GM18909 (cell line): Measurements from ENCODE around the gene SLC38A3.
"Not testable (repeated sequence)": the region's sequence is repeated elsewhere in the genome, so short reads cannot be mapped to it uniquely, and the experiment has no call there.

ENCODE experiments used
- ATAC-seq: cut with Tn5 transposase; IDR thresholded peaks from one replicate; pipeline ENCODE4 v1.9.1; 2021; ENCODE audit warnings: mild to moderate bottlenecking; ENCODE audit not compliant: unreplicated experiment, poor library complexity

The SLC38A3 gene

GRCh38 chr3:50245251-50245745 is 40.2 kb downstream of the SLC38A3 start:
- ATAC-seq: no peak

- peak; percentile 66 for ATAC-seq
Measured at GRCh38 chr3:50245831-50246516, 40.9 kb downstream of the SLC38A3 start.

GRCh38 chr3:50246517-50246954 is 41.5 kb downstream of the SLC38A3 start:
- ATAC-seq: peak; percentile 52

GRCh38 chr3:50248387-50248786 is 43.3 kb downstream of the SLC38A3 start:
- ATAC-seq: no peak

DNA sequence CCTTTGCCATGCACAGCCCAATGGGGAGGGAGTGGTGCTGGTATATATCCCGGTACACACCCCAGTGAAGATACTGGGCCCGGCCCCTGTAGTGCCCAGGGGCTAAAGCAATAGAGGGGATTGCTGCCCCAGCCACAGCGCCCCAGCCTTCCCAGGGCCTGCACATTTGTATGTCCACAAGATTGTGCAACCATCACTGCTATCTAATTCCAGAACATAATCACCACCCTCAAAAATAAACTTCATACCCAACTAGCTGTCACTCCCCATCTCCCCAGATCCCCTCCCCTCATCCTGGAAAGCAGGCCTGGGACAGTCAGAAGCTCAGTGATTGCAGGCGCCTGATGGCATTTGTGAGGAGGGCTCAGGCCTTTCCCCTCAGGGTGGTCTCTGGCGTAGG is 44.4 kb downstream of the SLC38A3 start:
- ATAC-seq: no peak

DNA sequence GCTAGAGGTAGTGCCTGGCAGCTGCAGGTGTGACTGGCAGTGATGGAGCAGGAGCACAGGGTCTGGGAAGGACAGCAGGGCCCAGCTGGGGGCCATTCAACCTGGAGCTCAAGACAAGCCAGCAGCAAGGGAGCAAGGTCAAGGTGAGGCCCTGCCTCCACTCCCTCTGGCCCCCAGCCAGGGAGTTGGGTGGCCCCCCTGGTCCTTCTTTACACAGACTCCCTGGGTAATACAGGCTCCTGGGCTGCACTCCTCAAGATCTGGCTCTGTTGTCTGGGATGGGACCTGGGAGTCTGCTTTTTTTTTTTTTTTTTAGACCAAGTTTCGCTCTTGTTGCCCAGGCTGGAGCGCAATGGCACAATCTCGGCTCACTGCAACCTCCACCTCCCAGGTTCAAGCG is 45.4 kb downstream of the SLC38A3 start:
- no peak for ATAC-seq

DNA sequence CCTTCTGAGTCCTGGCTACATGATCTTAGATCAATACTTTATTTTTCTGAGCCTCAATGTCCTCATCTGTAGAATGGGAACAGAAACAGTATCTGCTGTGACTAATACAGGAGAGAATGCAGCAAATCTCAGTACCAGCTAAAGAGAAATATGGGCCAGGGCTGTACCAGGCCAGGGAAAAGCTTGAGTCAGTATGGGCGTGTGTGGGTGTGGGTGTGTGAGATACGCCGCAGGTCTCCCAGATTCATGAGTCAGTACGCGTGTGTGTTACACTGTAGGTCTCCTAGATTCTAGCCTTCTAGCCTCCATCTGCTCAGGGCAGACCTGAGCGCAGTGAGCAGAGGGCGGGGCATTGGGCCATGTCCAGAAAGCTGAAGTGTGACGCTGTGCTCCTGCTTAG is 46.1 kb downstream of the SLC38A3 start:
- ATAC-seq: no peak

- no peak for ATAC-seq
Measured at GRCh38 chr3:50254577-50255250, 49.6 kb downstream of the SLC38A3 start.

GRCh38 chr3:50255251-50255615 is 50.2 kb downstream of the SLC38A3 start:
- ATAC-seq: no peak

DNA sequence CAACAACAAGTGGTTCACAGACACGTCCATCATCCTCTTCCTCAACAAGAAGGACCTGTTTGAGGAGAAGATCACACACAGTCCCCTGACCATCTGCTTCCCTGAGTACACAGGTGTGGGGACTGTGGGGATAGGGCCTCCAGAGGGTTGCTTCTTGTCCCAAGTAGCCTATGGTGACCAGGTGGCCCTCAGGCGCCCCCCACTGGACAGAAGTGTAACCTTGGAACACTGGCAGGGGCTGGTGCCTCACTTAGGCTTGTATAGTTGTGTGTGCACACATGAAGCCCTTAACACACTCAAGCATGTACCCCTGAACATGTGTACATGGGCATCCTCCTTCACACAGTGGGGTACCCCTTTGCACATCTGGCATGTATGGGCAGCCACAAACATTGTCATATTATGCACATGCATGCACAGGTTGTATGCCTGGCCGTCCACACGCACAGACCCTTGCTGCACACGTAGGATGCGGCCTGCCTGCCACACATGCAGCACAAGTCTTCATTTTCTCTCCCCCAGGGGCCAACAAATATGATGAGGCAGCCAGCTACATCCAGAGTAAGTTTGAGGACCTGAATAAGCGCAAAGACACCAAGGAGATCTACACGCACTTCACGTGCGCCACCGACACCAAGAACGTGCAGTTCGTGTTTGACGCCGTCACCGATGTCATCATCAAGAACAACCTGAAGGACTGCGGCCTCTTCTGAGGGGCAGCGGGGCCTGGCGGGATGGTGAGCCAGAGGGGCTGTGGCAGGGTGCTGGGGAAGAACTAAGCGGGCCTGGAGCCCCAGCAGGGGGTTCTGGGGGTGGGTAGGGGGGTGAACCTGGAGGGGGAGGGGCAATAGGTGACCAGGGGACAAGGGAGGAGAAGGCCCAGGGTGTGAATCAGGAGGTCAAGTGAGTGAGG is 52.2 kb downstream of the SLC38A3 start:
- no peak for ATAC-seq

- ATAC-seq: no peak
Measured at GRCh38 chr3:50258029-50258680, 53.1 kb downstream of the SLC38A3 start.

- ATAC-seq: no peak
Measured at GRCh38 chr3:50258979-50259378, 53.9 kb downstream of the SLC38A3 start.

DNA sequence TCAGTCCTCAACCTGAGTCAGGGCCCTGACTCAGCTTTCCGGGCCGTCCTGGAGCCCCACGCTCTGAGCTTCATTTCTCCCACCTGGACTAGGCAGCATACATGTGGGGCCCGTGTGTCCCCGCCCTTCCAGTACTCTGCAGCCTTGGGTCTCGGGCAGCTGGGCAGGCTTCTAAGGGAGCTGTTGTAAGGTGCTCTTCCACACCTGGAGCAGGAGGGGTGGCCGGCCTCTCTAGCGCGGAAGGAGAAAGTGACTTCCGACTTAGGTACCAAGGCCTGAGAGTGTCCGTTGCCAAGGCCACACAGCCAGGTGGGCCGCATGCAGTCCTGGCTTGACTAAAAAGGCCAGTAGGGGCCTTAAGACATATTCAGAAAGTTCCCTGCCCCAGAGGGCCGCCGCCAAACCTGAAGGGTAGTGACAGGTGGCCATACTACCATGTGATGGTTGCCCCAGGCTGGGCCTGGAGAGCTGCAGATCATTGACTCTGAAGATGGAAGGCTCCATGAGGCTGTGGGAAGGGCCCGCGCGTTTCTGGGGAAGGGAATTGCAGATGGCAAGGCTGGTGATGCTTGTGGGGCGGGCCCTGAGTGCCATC is 54.5 kb downstream of the SLC38A3 start:
- ATAC-seq: peak; percentile 26

- ATAC-seq: peak; percentile 91
Measured at GRCh38 chr3:50260027-50260941, 55.2 kb downstream of the SLC38A3 start.

DNA sequence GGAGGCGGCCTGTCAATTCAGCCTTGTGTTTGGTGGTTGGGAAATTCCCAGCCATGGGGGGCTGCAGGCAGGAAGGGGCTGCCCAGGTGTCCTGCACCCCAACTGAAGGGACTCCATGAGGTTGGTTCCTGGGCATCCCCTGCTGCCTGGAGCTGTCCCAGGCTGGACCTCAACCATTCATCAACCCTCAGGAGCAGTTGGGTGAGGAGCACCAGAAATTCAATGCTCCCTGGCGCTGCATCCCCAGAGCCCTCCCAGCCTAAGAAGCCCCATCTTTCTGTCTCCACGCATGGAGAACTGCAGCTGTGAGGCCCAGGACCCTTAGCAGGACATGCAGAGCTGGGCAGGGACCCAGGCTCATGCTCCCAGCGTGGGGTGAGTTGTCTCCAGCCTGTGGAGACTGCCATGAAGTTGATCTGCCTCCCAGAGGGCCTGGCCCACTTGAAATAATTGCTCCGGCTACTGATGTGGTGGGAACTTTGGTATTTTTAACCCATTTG is 55.9 kb downstream of the SLC38A3 start:
- ATAC-seq: no peak

GRCh38 chr3:50261505-50261904 is 56.4 kb downstream of the SLC38A3 start:
- no peak for ATAC-seq

DNA sequence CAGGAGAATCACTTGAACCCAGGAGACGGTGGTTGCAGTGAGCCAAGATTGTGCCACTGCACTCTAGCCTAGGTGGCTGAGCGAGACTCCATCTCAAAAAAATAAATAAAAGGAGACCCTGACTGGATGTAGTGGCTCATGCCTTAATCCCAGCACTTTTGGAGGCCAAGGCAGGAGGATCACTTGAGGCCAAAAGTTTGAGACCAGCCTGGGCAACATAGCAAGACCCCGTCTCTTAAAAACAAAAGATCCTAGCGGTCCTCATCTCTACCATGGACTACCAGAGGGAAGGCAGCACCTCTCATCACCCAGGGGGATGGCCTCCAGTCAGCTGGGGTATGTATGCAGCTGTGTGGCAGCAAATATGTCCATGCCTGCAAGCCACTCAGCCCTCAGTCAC is 57.1 kb downstream of the SLC38A3 start:
- ATAC-seq: not testable (repeated sequence)

GRCh38 chr3:50262778-50263177 is 57.7 kb downstream of the SLC38A3 start:
- ATAC-seq: no peak
